ENCODE results near the gene CREB3L2. TPM values are rescaled to one million over a fixed set of nuclear protein-coding genes. Genes with fewer than 3 reads are reported as not detected.

Gene CREB3L2
- total and polyA plus RNA-seq, 4 donors = 13.0 to 25.7 (median 19.5) TPM

- Histone ChIP-seq H3K4me3 (ENCODE audit: low read depth, low read length) (no peak overlapping the region), H3K27me3 (ENCODE audit: control insufficient read depth, insufficient read depth, low read length) (no peaks in the 10 kb centered on the region), H3K9me3 (ENCODE audit: control insufficient read depth, insufficient read depth, low read length) (peaks cover 10% of the 10 kb centered on the region), H3K27ac (ENCODE audit: low read depth, low read length) (no peak overlapping the region), H3K4me1 (ENCODE audit: control insufficient read depth, insufficient read depth, low read length) (no peaks in the 10 kb centered on the region), H3K36me3 (ENCODE audit: control insufficient read depth, insufficient read depth, low read length) (no peaks in the 10 kb centered on the region)
- WGBS (ENCODE audit: insufficient coverage) = no CpG with 5 or more reads among the region's 1 CpG
- no peak for DNase-seq (ENCODE audit: low read depth in 4 of 6, low spot score in 6 of 6)
Observed at GRCh38 chr7:137865764-137866163, 136.1 kb downstream of the CREB3L2 start.

- Histone ChIP-seq H3K36me3 (ENCODE audit: control insufficient read depth, insufficient read depth, low read length) (no peaks in the 10 kb centered on the region), H3K4me3 (ENCODE audit: low read depth, low read length) (no peak overlapping the region), H3K27ac (ENCODE audit: low read depth, low read length) (no peak overlapping the region), H3K9me3 (ENCODE audit: control insufficient read depth, insufficient read depth, low read length) (peaks cover 6% of the 10 kb centered on the region), H3K4me1 (ENCODE audit: control insufficient read depth, insufficient read depth, low read length) (no peaks in the 10 kb centered on the region), H3K27me3 (ENCODE audit: control insufficient read depth, insufficient read depth, low read length) (no peaks in the 10 kb centered on the region)
- no peak for DNase-seq (ENCODE audit: low read depth in 4 of 6, low spot score in 6 of 6)
- WGBS (ENCODE audit: insufficient coverage) = 100% methylated on average over 2 of the region's 2 CpGs
Observed at GRCh38 chr7:137862964-137863363, 138.9 kb downstream of the CREB3L2 start.

GRCh38 chr7:137862358-137862757, 139.5 kb downstream of the CREB3L2 start:
- no peak overlapping the region for H3K4me3 ChIP-seq (ENCODE audit: low read depth, low read length)
- H3K27ac ChIP-seq (ENCODE audit: low read depth, low read length) = no peak overlapping the region
- H3K27me3 ChIP-seq (ENCODE audit: control insufficient read depth, insufficient read depth, low read length) = no peaks in the 10 kb centered on the region
- H3K36me3 ChIP-seq (ENCODE audit: control insufficient read depth, insufficient read depth, low read length) = no peaks in the 10 kb centered on the region
- WGBS (ENCODE audit: insufficient coverage) = no CpG with 5 or more reads among the region's 4 CpGs
- no peak for DNase-seq (ENCODE audit: low read depth in 4 of 6, low spot score in 6 of 6)
- no peaks in the 10 kb centered on the region for H3K4me1 ChIP-seq (ENCODE audit: control insufficient read depth, insufficient read depth, low read length)
- peaks cover 6% of the 10 kb centered on the region for H3K9me3 ChIP-seq (ENCODE audit: control insufficient read depth, insufficient read depth, low read length)

DNA sequence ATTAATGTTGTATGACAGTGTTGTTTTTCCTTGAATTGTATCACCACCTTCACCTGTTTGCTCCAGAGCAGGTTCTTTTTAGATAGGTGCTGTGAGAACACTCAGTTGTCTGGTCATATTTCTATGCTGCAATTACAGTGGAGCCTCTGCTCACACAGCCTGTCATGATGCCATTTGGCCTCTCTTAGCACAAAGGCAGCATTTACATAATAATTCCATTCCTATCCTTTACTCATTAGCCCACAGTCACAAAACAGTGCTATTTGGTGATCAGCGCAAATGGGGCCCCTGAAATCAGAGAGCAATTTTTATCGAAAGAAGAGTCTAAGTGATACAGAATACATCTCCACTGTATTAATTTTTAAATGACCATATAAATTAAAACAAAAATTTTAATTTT, 141.3 kb downstream of the CREB3L2 start:
- no peaks in the 10 kb centered on the region for H3K27me3 ChIP-seq (ENCODE audit: control insufficient read depth, insufficient read depth, low read length)
- H3K4me3 ChIP-seq (ENCODE audit: low read depth, low read length) = no peak overlapping the region
- H3K36me3 ChIP-seq (ENCODE audit: control insufficient read depth, insufficient read depth, low read length) = no peaks in the 10 kb centered on the region
- no peaks in the 10 kb centered on the region for H3K4me1 ChIP-seq (ENCODE audit: control insufficient read depth, insufficient read depth, low read length)
- H3K27ac ChIP-seq (ENCODE audit: low read depth, low read length) = no peak overlapping the region
- DNase-seq (ENCODE audit: low read depth in 4 of 6, low spot score in 6 of 6) = peak in 1 of 6 donors; percentile 51
- no CpG with 5 or more reads among the region's 2 CpGs for WGBS (ENCODE audit: insufficient coverage)
- no peaks in the 10 kb centered on the region for H3K9me3 ChIP-seq (ENCODE audit: control insufficient read depth, insufficient read depth, low read length)

DNA sequence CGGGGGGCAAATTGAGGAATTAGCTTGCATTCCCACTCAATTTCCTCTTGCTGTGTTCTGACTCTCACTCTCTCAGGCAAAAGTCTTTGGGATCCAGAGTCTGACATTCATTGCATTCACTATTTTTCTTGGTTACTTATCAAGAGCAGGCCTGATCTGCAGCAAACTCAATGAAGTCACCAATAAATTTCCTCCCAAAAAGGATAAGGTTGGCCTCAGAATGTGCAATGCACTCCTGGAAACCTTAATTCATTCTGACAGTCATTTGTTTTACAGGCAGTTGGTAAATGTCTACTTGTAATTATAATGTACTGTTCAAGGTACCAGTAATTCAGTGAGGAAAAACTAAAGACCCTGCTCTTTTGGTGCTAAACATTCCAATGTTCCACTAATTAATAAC, 148.8 kb downstream of the CREB3L2 start:
- Histone ChIP-seq H3K36me3 (ENCODE audit: control insufficient read depth, insufficient read depth, low read length) (no peaks in the 10 kb centered on the region), H3K27ac (ENCODE audit: low read depth, low read length) (no peak overlapping the region), H3K9me3 (ENCODE audit: control insufficient read depth, insufficient read depth, low read length) (no peaks in the 10 kb centered on the region), H3K4me1 (ENCODE audit: control insufficient read depth, insufficient read depth, low read length) (no peaks in the 10 kb centered on the region), H3K4me3 (ENCODE audit: low read depth, low read length) (no peak overlapping the region), H3K27me3 (ENCODE audit: control insufficient read depth, insufficient read depth, low read length) (no peaks in the 10 kb centered on the region)
- DNase-seq (ENCODE audit: low read depth in 4 of 6, low spot score in 6 of 6) = no peak
- WGBS (ENCODE audit: insufficient coverage) = 100% methylated on average over 1 of the region's 1 CpG

GRCh38 chr7:137852108-137852507, 149.8 kb downstream of the CREB3L2 start:
- Histone ChIP-seq H3K36me3 (ENCODE audit: control insufficient read depth, insufficient read depth, low read length) (no peaks in the 10 kb centered on the region), H3K9me3 (ENCODE audit: control insufficient read depth, insufficient read depth, low read length) (no peaks in the 10 kb centered on the region), H3K27ac (ENCODE audit: low read depth, low read length) (no peak overlapping the region), H3K4me1 (ENCODE audit: control insufficient read depth, insufficient read depth, low read length) (peaks cover 5% of the 10 kb centered on the region), H3K4me3 (ENCODE audit: low read depth, low read length) (no peak overlapping the region), H3K27me3 (ENCODE audit: control insufficient read depth, insufficient read depth, low read length) (no peaks in the 10 kb centered on the region)
- no peak for DNase-seq (ENCODE audit: low read depth in 4 of 6, low spot score in 6 of 6)

DNA sequence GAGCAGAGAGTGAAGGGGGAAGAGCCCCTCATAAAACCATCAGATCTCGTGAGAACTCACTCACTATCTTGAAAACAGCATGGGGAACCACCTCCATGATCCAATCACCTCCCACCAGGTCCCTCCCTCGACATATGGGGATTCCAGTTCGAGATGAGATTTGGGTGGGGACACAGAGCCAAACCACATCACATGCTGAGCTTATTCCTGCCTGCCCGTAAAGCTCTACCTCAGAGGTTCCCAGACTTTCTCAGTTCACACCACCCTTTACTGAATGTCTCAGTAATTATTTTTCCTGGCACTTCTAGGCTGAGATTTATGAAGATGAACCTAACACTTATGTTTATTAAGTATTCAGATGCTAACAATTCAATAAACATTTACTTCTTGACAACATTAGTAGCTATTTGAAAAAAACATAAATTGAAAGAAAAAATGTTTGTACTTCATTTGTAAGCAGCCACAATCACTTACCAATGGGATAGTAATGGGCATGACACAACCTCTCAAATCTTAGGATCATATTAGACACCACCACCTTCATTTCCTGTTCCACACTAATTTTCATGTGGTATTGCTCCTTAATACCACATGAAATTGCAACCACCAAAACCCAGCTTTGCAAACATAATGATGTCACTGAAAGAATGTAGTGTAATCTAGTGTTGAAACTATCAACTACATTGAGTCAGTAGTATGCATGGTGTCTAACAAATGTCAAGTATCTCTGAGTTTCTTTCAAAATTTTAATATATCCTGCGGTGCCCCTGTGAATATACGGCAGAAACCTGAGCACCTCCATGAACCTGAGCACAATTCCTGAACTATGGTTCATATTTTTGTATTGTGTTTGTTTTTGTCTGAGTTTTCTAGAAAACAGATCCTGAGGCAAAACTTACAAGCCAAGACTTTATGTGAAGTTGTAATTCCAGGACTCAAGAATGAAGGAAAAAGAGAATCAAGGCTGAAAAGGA, 150.6 kb downstream of the CREB3L2 start:
- Histone ChIP-seq H3K9me3 (ENCODE audit: control insufficient read depth, insufficient read depth, low read length) (no peaks in the 10 kb centered on the region), H3K27ac (ENCODE audit: low read depth, low read length) (no peak overlapping the region), H3K4me3 (ENCODE audit: low read depth, low read length) (no peak overlapping the region), H3K27me3 (ENCODE audit: control insufficient read depth, insufficient read depth, low read length) (no peaks in the 10 kb centered on the region), H3K36me3 (ENCODE audit: control insufficient read depth, insufficient read depth, low read length) (no peaks in the 10 kb centered on the region), H3K4me1 (ENCODE audit: control insufficient read depth, insufficient read depth, low read length) (peaks cover 9% of the 10 kb centered on the region)
- no CpG with 5 or more reads among the region's 6 CpGs for WGBS (ENCODE audit: insufficient coverage)
- no peak for DNase-seq (ENCODE audit: low read depth in 4 of 6, low spot score in 6 of 6)

GRCh38 chr7:137850571-137850970, 151.3 kb downstream of the CREB3L2 start:
- H3K4me1 ChIP-seq (ENCODE audit: control insufficient read depth, insufficient read depth, low read length) = peaks cover 15% of the 10 kb centered on the region
- no peak overlapping the region for H3K4me3 ChIP-seq (ENCODE audit: low read depth, low read length)
- no peaks in the 10 kb centered on the region for H3K36me3 ChIP-seq (ENCODE audit: control insufficient read depth, insufficient read depth, low read length)
- WGBS (ENCODE audit: insufficient coverage) = no CpG with 5 or more reads among the region's 2 CpGs
- no peak for DNase-seq (ENCODE audit: low read depth in 4 of 6, low spot score in 6 of 6)
- H3K9me3 ChIP-seq (ENCODE audit: control insufficient read depth, insufficient read depth, low read length) = no peaks in the 10 kb centered on the region
- H3K27me3 ChIP-seq (ENCODE audit: control insufficient read depth, insufficient read depth, low read length) = no peaks in the 10 kb centered on the region
- no peak overlapping the region for H3K27ac ChIP-seq (ENCODE audit: low read depth, low read length)

DNA sequence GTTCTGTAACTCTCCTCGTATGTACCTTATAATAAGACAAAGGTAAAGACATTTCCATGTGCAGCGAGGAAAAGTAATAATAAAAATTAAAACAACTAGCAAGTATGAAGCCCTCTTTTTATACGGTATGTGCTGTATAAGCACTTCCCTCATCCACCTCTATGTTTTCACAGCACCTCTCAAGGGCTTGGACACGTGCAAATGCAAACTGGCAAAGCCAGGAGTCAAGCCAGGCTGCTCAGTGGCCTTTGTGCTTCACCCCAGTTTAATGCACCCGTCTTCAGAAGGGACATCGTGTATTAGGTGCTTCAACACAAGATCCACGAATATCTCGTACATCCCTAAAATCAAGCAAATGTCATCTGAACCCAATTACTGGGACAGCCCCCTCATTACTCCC, 153.8 kb downstream of the CREB3L2 start:
- no peaks in the 10 kb centered on the region for H3K36me3 ChIP-seq (ENCODE audit: control insufficient read depth, insufficient read depth, low read length)
- H3K4me1 ChIP-seq (ENCODE audit: control insufficient read depth, insufficient read depth, low read length) = peaks cover 27% of the 10 kb centered on the region
- DNase-seq (ENCODE audit: low read depth in 4 of 6, low spot score in 6 of 6) = no peak
- no peak overlapping the region for H3K4me3 ChIP-seq (ENCODE audit: low read depth, low read length)
- H3K9me3 ChIP-seq (ENCODE audit: control insufficient read depth, insufficient read depth, low read length) = no peaks in the 10 kb centered on the region
- no peak overlapping the region for H3K27ac ChIP-seq (ENCODE audit: low read depth, low read length)
- H3K27me3 ChIP-seq (ENCODE audit: control insufficient read depth, insufficient read depth, low read length) = peaks cover 2% of the 10 kb centered on the region
- 76% methylated on average over 5 of the region's 8 CpGs for WGBS (ENCODE audit: insufficient coverage)

DNA sequence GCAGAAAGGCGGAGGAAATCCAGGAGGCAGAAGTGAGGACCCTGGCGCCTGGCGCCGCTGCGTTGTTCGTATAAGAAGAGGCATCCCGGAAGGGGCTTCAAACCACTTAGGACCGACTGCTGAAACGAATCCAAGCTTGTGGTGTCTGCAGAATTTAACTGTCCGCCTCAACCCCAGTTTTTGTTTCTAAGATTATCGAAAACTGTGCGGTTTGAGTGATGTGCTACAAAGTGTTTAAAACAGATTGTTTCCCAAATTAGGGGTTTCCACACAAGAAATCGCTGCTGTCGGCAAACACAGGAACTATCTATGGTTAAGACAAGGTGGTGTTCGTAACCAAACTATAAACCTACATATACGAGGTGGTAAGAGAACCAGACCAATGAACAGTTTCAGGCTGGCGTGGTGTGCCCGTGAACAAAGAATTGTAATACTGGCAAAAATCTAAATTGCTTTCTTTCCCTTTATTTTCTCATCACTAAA, 154.3 kb downstream of the CREB3L2 start:
- Histone ChIP-seq H3K4me3 (ENCODE audit: low read depth, low read length) (peak overlapping the region; percentile 46), H3K27me3 (ENCODE audit: control insufficient read depth, insufficient read depth, low read length) (peaks cover 2% of the 10 kb centered on the region), H3K4me1 (ENCODE audit: control insufficient read depth, insufficient read depth, low read length) (peaks cover 27% of the 10 kb centered on the region), H3K27ac (ENCODE audit: low read depth, low read length) (peak overlapping the region; percentile 63), H3K36me3 (ENCODE audit: control insufficient read depth, insufficient read depth, low read length) (no peaks in the 10 kb centered on the region), H3K9me3 (ENCODE audit: control insufficient read depth, insufficient read depth, low read length) (no peaks in the 10 kb centered on the region)
- DNase-seq (ENCODE audit: low read depth in 4 of 6, low spot score in 6 of 6) = peak in 3 of 6 donors; percentile 33 to 82 (median 52)
- WGBS (ENCODE audit: insufficient coverage) = 2% methylated on average over 11 of the region's 18 CpGs

All from spinal cord (tissue), 10 donors.